Heart left ventricle (tissue), 16 donors: ENCODE data around the gene CACNB1. TPM values are rescaled to one million over a fixed set of nuclear protein-coding genes. Genes with fewer than 3 reads are reported as not detected.

Source experiments
- ATAC-seq, 4 donors: fragments of 200-7000 bp; cut with Tn5 transposase; one replicate each; pipeline ENCODE4 v1.9.1; 2020 to 2022; ENCODE audit warnings: moderate library complexity in 4 of 4, mild to moderate bottlenecking in 3 of 4, moderate number of reproducible peaks in 1 of 4
- DNase-seq, 5 donors: peaks; one replicate each; pipeline ENCODE4 v3.0.0-alpha.2; 2020
- H3K27ac ChIP-seq, 12 donors: fragments of 200-600 bp; sonication (generic) in 4 of 12; one replicate each; pipeline versions ENCODE4 v1.5.0 to v1.8.0; 2016 to 2022; ENCODE audit warnings: mild to moderate bottlenecking in 2 of 12
- H3K27me3 ChIP-seq, 9 donors: fragments of 200-600 bp; sonication (generic) in 2 of 9; one replicate each; pipeline versions ENCODE4 v1.5.1 to v1.8.0; 2016 to 2022; ENCODE audit warnings: mild to moderate bottlenecking in 3 of 9
- H3K36me3 ChIP-seq, 9 donors: fragments of 200-600 bp; sonication (generic) in 2 of 9; one replicate each; pipeline versions ENCODE4 v1.5.0 to v1.8.0; 2018 to 2022; ENCODE audit warnings: mild to moderate bottlenecking in 2 of 9
- H3K4me1 ChIP-seq, 12 donors: fragments of 200-600 bp; sonication (generic) in 4 of 12; one replicate each; pipeline versions ENCODE4 v1.5.0 to v1.8.0; 2016 to 2022; ENCODE audit warnings: mild to moderate bottlenecking in 3 of 12
- H3K4me3 ChIP-seq, 12 donors: fragments of 200-600 bp; sonication (generic) in 4 of 12; one replicate each; pipeline versions ENCODE4 v1.5.0 to v1.8.0; 2017 to 2022; ENCODE audit warnings: mild to moderate bottlenecking in 9 of 12, moderate library complexity in 4 of 12
- H3K9me3 ChIP-seq, 12 donors: fragments of 200-600 bp; sonication (generic) in 4 of 12; one replicate each; pipeline versions ENCODE4 v1.5.0 to v1.8.0; 2016 to 2022; ENCODE audit warnings: mild to moderate bottlenecking in 1 of 12
- POLR2A ChIP-seq, 2 donors: fragments of 450-650 bp; IDR thresholded peaks; one replicate each; pipeline ENCODE4 v1.6.1; 2017; ENCODE audit warnings: antibody characterized with exemption in 2 of 2, mild to moderate bottlenecking in 2 of 2, moderate library complexity in 2 of 2
- WGBS, 4 donors: extraction: QIAGEN DNeasy Blood & Tissue Kit in 2 of 4; methylation state at CpG; one replicate each; pipeline versions ENCODE4 v1.1.5 to v1.1.7; 2013 to 2018; 5-methylcytosine and 5-hydroxymethylcytosine counted together
- intact Hi-C, 10 donors: fragments of 100-400 bp; cut with DNase I; formaldehyde crosslinking; loops; one replicate each; pipeline versions ENCODE4 v1.11.1 to v1.14.2; 2022
- polyA plus RNA-seq, 2 donors: library from polyadenylated mRNA; stranded (reverse); fragments of 200-250 nt; gene quantifications; one replicate each; pipeline ENCODE4 v1.2.3, GENCODE V29; 2013
- total RNA-seq, 9 donors: library from RNA; depleted of rRNA in 2 of 9; stranded (reverse); fragments of >200 nt in 2 of 9; fragmentation: NEBNext Ultra II Directional in 3 of 9; extraction: Animal tissue kit (Norgen Biotek cat#: 25700) in 3 of 9; gene quantifications; one replicate each; pipeline versions ENCODE4 v1.1.0 to v1.2.4, GENCODE V29; 2016 to 2023
- TF ChIP-seq, protein P1 (sequence below), 12 donors: fragments of 200-600 bp; sonication (generic) in 4 of 12; IDR thresholded peaks; one replicate each; pipeline versions ENCODE4 v1.5.0 to v1.8.0; 2018 to 2022; ENCODE audit warnings: antibody characterized with exemption in 12 of 12, mild to moderate bottlenecking in 5 of 12
- donor health status: ischemic (EF 13 %, LVEDD 7.1; RV severe dilation, severe dysfunction).
- donor health status: healthy with polysubstance abuse.
- donor health status: DM: no; HTN: yes; CAD: no.
- donor health status: DM: no; HTN: no; CAD: no.
- donor health status: ischemic (EF 25% LVEDD 6.9; RV normal size, moderate dysfunction).
- donor health status: ischemic (EF 25% LVEDD 5.7; RV mildly dilated, moderate dysfunction).
- donor health status: healthy.
- donor health status: DM: yes; HTN: yes; CAD: no.
- donor health status: ischemic (EF 35%, LVEDD 5.7; RV mildly dilated, moderate dysfunction).
- donor health status: nonischemic (EF 11% LVEDD 7.7; RV severe dilation, severe dysfunction).
- donor health status: DM: yes; HTN: yes; CAD: no.
- donor health status: PGD.
- donor health status: ischemic (EF 29% LVEDD 5.4; RV normal size, mild dysfunction).
- donor health status: nonischemic (EF 23%, LVEDD 6.1; RV moderate dilation, normal function).

The CACNB1 gene
- total and polyA plus RNA-seq, 11 donors, result 4.3 to 14.3 (median 7.1) TPM

GRCh38 chr17:39198186-39198566, 707 bp upstream of the CACNB1 start:
- DNase-seq (no peak), ATAC-seq (no peak)
- WGBS, 4 donors, result 81 to 90% (median 85%) methylated on average over 4 of the region's 4 CpGs
- peaks cover 0 to 67% (median 35%) of the 10 kb centered on the region in 12 donors for H3K4me1 ChIP-seq
- intact Hi-C loops, result no loop called here
- H3K4me3 ChIP-seq, result peak overlapping the region in 10 of 12 donors; percentile 73 to 92 (median 80)
- H3K9me3 ChIP-seq, result no peaks in the 10 kb centered on the region
- peak overlapping the region in 10 of 12 donors; percentile 62 to 99 (median 76) for H3K27ac ChIP-seq
- H3K27me3 ChIP-seq, result no peaks in the 10 kb centered on the region
- TF ChIP-seq, protein P1, sequence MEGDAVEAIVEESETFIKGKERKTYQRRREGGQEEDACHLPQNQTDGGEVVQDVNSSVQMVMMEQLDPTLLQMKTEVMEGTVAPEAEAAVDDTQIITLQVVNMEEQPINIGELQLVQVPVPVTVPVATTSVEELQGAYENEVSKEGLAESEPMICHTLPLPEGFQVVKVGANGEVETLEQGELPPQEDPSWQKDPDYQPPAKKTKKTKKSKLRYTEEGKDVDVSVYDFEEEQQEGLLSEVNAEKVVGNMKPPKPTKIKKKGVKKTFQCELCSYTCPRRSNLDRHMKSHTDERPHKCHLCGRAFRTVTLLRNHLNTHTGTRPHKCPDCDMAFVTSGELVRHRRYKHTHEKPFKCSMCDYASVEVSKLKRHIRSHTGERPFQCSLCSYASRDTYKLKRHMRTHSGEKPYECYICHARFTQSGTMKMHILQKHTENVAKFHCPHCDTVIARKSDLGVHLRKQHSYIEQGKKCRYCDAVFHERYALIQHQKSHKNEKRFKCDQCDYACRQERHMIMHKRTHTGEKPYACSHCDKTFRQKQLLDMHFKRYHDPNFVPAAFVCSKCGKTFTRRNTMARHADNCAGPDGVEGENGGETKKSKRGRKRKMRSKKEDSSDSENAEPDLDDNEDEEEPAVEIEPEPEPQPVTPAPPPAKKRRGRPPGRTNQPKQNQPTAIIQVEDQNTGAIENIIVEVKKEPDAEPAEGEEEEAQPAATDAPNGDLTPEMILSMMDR (IDR thresholded peaks at IDR 0.05), result no peak
- no peak for TF ChIP-seq POLR2A (IDR thresholded peaks at IDR 0.05)
- peaks cover 0 to 26% (median 22%) of the 10 kb centered on the region in 9 donors for H3K36me3 ChIP-seq

GRCh38 chr17:39196808-39197291, 619 bp downstream of the CACNB1 start:
- Histone ChIP-seq H3K4me1 (peaks cover 0 to 60% (median 34%) of the 10 kb centered on the region in 12 donors), H3K36me3 (peaks cover 0 to 26% (median 8%) of the 10 kb centered on the region in 9 donors), H3K9me3 (no peaks in the 10 kb centered on the region), H3K27me3 (no peaks in the 10 kb centered on the region), H3K27ac (peak overlapping the region in 11 of 12 donors; percentile 18 to 99 (median 75)), H3K4me3 (peak overlapping the region; percentile 53 to 92 (median 80))
- WGBS, 4 donors, result 1 to 3% (median 1%) methylated on average over 10 to 30 of the region's 30 CpGs
- intact Hi-C loops, result no loop called here
- ATAC-seq, result no peak
- no peak for TF ChIP-seq POLR2A (IDR thresholded peaks at IDR 0.05)
- TF ChIP-seq, protein P1 (IDR thresholded peaks at IDR 0.05), result no peak
- peak in 1 of 5 donors; percentile 28 for DNase-seq

- WGBS, 4 donors, result 24 to 51% (median 29%) methylated on average over 6 to 8 of the region's 8 CpGs
- TF ChIP-seq, protein P1 (IDR thresholded peaks at IDR 0.05), result no peak
- no peak for TF ChIP-seq POLR2A (IDR thresholded peaks at IDR 0.05)
- intact Hi-C loops, result no loop called here
- peak overlapping the region in 11 of 12 donors; percentile 73 to 92 (median 80) for H3K4me3 ChIP-seq
- ATAC-seq (no peak), DNase-seq (no peak)
- peaks cover 0 to 26% (median 5%) of the 10 kb centered on the region in 9 donors for H3K36me3 ChIP-seq
- H3K27me3 ChIP-seq, result no peaks in the 10 kb centered on the region
- H3K27ac ChIP-seq, result peak overlapping the region in 4 of 12 donors; percentile 2 to 92 (median 81)
- H3K9me3 ChIP-seq, result no peaks in the 10 kb centered on the region
- H3K4me1 ChIP-seq, result peaks cover 0 to 54% (median 29%) of the 10 kb centered on the region in 12 donors
Observed at GRCh38 chr17:39196241-39196807, 1.1 kb downstream of the CACNB1 start.

- H3K4me1 ChIP-seq, result peaks cover 0 to 48% (median 22%) of the 10 kb centered on the region in 12 donors
- TF ChIP-seq, protein P1 (IDR thresholded peaks at IDR 0.05), result no peak
- TF ChIP-seq POLR2A (IDR thresholded peaks at IDR 0.05), result no peak
- intact Hi-C loops, result no loop called here
- peaks cover 0 to 29% (median 7%) of the 10 kb centered on the region in 9 donors for H3K36me3 ChIP-seq
- DNase-seq, result no peak
- 69 to 81% (median 72%) methylated on average over 8 of the region's 8 CpGs for WGBS, 4 donors
- peak overlapping the region in 5 of 12 donors; percentile 1 to 92 (median 14) for H3K27ac ChIP-seq
- H3K9me3 ChIP-seq, result no peaks in the 10 kb centered on the region
- H3K27me3 ChIP-seq, result no peaks in the 10 kb centered on the region
- ATAC-seq, result no peak
- peak overlapping the region in 6 of 12 donors; percentile 73 to 92 (median 80) for H3K4me3 ChIP-seq
Observed at GRCh38 chr17:39195568-39196160, 1.8 kb downstream of the CACNB1 start.
